ENCODE results near the gene ST3GAL3.

- no peak for TF ChIP-seq CTCF (IDR thresholded peaks at IDR 0.05)
- TF ChIP-seq SIN3A (IDR thresholded peaks at IDR 0.05; ENCODE audit: borderline replicate concordance, insufficient read depth, low read depth, low read length) = no peak
- no peak for TF ChIP-seq POLR2AphosphoS5 (IDR thresholded peaks at IDR 0.05; ENCODE audit: low read depth, low read length)
- no peak for TF ChIP-seq TCF7L2 (IDR thresholded peaks at IDR 0.05; ENCODE audit: low read depth, low read length)
These were observed 42.7 kb downstream of the ST3GAL3 start for GRCh38 chr1:43750083-43750482.
